ENCODE measurements around the gene AIP. TPM values are rescaled to one million over a fixed set of nuclear protein-coding genes. Genes with fewer than 3 reads are reported as not detected.

The AIP gene
- total and polyA plus RNA-seq, 7 donors: 25.3 to 71.5 (median 42.7) TPM

- WGBS, 3 donors: 86 to 88% (median 87%) methylated on average over 33 to 38 of the region's 38 CpGs
- H3K4me3 ChIP-seq: no peak overlapping the region
- ATAC-seq (no peak), DNase-seq (no peak)
- intact Hi-C loops (cut with DNase I): no loop called here
- no peak for TF ChIP-seq CTCF (IDR thresholded peaks at IDR 0.05)
- H3K27ac ChIP-seq: peak overlapping the region; percentile 36
- H3K4me1 ChIP-seq: peaks cover under 1% of the 10 kb centered on the region
- H3K36me3 ChIP-seq (ENCODE audit: insufficient read depth in 1 of 2, low read depth in 1 of 2): peaks cover 6 to 81% of the 10 kb centered on the region in 2 donors
- H3K27me3 ChIP-seq (ENCODE audit: insufficient read depth in 3 of 3, low read length in 2 of 3): no peaks in the 10 kb centered on the region
- no peaks in the 10 kb centered on the region for H3K9me3 ChIP-seq
Measured at GRCh38 chr11:67435727-67436458, 46.9 kb upstream of the AIP start.

- peak in 1 of 4 donors; percentile 12 for ATAC-seq
- no peak for TF ChIP-seq CTCF (IDR thresholded peaks at IDR 0.05)
- 54 to 59% (median 59%) methylated on average over 6 of the region's 6 CpGs for WGBS, 3 donors
- Histone ChIP-seq H3K4me1 (no peaks in the 10 kb centered on the region), H3K27me3 (ENCODE audit: insufficient read depth in 3 of 3, low read length in 2 of 3) (no peaks in the 10 kb centered on the region), H3K27ac (no peak overlapping the region), H3K4me3 (no peak overlapping the region), H3K36me3 (ENCODE audit: insufficient read depth in 1 of 2, low read depth in 1 of 2) (peaks cover 6 to 82% of the 10 kb centered on the region in 2 donors), H3K9me3 (no peaks in the 10 kb centered on the region)
- intact Hi-C loops (cut with DNase I): no loop called here
- DNase-seq: no peak
Measured at GRCh38 chr11:67436459-67437081, 46.3 kb upstream of the AIP start.

- DNase-seq (peak in 1 of 2 donors; percentile 55), ATAC-seq (no peak)
- H3K27ac ChIP-seq: peak within 1 kb of the TSS; percentile 23
- H3K4me1 ChIP-seq: peaks cover 3% of the 10 kb centered on the region
- no peaks in the 10 kb centered on the region for H3K9me3 ChIP-seq
- peaks cover 6 to 82% of the 10 kb centered on the region in 2 donors for H3K36me3 ChIP-seq (ENCODE audit: insufficient read depth in 1 of 2, low read depth in 1 of 2)
- intact Hi-C loops (cut with DNase I): no loop called here
- no peak for TF ChIP-seq CTCF (IDR thresholded peaks at IDR 0.05)
- H3K4me3 ChIP-seq: no peak within 1 kb of the TSS
- 69 to 76% (median 74%) methylated on average over 17 to 26 of the region's 26 CpGs for WGBS, 3 donors
- H3K27me3 ChIP-seq (ENCODE audit: insufficient read depth in 3 of 3, low read length in 2 of 3): no peaks in the 10 kb centered on the region
Measured at GRCh38 chr11:67437082-67437808, 45.6 kb upstream of the AIP start, which contains the start of gene PTPRCAP. PTPRCAP (minus strand) TSS chr11:67437682; CDS start chr11:67437619, 63 bp downstream.

- Histone ChIP-seq H3K36me3 (ENCODE audit: insufficient read depth in 1 of 2, low read depth in 1 of 2) (peaks cover 6 to 77% of the 10 kb centered on the region in 2 donors), H3K4me1 (peaks cover 8% of the 10 kb centered on the region), H3K9me3 (no peaks in the 10 kb centered on the region), H3K4me3 (no peak overlapping the region), H3K27ac (no peak overlapping the region), H3K27me3 (ENCODE audit: insufficient read depth in 3 of 3, low read length in 2 of 3) (no peaks in the 10 kb centered on the region)
- no peak for ATAC-seq
- WGBS, 3 donors: 77 to 91% (median 80%) methylated on average over 3 of the region's 3 CpGs
- TF ChIP-seq CTCF (IDR thresholded peaks at IDR 0.05): no peak
- intact Hi-C loops (cut with DNase I): no loop called here
- no peak for DNase-seq
Measured at GRCh38 chr11:67437809-67438157, 45.0 kb upstream of the AIP start.
